NCI-H1092 (cell line): ENCODE data around the gene SINHCAF.

ENCODE experiments used
- DNase-seq: peaks from one replicate; lab custom pipeline; 2025; lab: John Stamatoyannopoulos, UW

SINHCAF gene

GRCh38 chr12:31232361-31232965, 93.5 kb downstream of the SINHCAF start:
- no peak for DNase-seq

GRCh38 chr12:31231611-31232360, 94.2 kb downstream of the SINHCAF start:
- no peak for DNase-seq
